HG02642 (cell line): ENCODE results near the gene PLRG1.
A peak's percentile ranks its signal among the peaks of the same experiment; 100 is the strongest.

Source experiments
- ATAC-seq: cut with Tn5 transposase; IDR thresholded peaks from one replicate; pipeline ENCODE4 v1.9.1; 2021; ENCODE audit warnings: mild to moderate bottlenecking; ENCODE audit not compliant: unreplicated experiment, poor library complexity

PLRG1 gene

DNA sequence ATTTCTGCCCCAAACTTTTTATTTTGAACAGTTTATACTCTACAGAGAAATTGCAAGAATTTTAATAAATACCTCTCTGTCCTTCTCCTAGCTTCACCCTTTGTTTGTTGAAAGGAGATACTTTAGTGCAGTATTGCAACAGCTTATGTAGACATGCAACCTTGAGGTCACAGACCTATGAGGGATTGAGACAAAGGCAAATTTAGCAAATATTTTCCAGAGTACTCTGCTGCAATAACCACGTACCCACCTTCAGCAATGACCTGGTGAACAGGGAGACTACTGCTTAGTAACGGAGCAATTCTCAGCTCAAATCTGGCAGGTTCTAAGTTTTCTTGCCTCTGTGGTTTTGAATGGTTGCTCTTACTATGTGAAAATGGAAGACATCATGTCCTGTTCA, 27.1 kb upstream of the PLRG1 start:
- ATAC-seq: no peak

DNA sequence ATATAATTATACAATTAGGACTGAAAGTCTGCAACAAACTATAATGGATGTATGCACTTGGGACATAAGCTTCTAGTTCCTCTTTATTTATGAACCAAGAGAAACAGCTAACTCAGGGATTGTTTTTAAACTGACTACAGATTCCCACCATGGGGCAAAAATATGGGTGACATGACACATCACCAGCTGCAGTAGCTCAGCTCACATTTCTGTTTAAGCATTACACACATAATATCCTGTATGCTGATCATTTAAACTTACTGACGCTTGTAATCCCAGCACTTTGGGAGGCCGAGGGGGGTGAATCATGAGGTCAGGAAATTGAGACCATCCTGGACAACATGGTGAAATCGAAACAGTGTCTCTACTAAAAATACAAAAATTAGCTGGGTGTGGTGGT, 24.1 kb upstream of the PLRG1 start:
- no peak for ATAC-seq

DNA sequence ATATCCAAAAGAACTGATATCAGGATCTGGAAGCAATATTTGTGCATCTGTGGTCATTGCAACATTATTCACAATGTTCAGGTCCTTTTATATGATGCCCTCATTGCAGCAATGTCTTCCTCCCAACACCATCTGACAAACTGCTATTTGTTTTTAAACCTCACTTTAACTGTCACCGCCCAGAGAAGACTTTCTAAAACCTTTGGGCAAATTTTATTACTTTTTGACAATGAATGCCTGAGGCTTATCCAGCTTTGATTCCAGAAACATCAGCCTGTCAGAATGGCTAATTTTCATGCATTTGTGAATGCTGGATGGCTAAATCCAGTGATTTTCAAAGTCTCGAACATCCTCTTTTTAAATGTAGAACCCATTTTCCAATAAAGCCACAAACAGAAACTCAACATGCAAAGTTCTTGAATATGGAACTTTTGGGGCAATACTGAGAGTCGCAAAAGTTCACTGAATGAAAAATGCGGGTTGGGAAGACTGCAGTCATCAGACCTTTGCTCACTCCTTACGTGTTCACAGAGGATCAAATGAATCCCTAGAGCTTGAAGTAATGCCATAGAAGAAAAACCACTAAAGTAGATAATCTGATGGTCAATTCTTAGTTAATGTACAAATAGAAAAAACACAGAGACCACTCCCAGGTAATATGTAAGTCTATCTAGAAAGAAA, 23.1 kb upstream of the PLRG1 start:
- no peak for ATAC-seq

DNA sequence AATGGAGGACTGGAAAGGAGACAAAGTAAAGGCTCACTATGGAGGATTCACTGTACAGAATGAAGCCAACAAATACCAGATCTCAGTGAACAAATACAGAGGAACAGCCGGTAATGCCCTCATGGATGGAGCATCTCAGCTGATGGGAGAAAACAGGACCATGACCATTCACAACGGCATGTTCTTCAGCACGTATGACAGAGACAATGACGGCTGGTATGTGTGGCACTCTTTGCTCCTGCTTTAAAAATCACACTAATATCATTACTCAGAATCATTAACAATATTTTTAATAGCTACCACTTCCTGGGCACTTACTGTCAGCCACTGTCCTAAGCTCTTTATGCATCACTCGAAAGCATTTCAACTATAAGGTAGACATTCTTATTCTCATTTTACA, 19.4 kb upstream of the PLRG1 start:
- no peak for ATAC-seq

DNA sequence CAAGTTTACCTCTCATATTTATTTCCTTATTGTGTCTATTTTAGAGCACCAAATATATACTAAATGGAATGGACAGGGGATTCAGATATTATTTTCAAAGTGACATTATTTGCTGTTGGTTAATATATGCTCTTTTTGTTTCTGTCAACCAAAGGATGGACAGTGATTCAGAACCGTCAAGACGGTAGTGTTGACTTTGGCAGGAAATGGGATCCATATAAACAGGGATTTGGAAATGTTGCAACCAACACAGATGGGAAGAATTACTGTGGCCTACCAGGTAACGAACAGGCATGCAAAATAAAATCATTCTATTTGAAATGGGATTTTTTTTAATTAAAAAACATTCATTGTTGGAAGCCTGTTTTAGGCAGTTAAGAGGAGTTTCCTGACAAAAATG, 18.8 kb upstream of the PLRG1 start:
- ATAC-seq: no peak

DNA sequence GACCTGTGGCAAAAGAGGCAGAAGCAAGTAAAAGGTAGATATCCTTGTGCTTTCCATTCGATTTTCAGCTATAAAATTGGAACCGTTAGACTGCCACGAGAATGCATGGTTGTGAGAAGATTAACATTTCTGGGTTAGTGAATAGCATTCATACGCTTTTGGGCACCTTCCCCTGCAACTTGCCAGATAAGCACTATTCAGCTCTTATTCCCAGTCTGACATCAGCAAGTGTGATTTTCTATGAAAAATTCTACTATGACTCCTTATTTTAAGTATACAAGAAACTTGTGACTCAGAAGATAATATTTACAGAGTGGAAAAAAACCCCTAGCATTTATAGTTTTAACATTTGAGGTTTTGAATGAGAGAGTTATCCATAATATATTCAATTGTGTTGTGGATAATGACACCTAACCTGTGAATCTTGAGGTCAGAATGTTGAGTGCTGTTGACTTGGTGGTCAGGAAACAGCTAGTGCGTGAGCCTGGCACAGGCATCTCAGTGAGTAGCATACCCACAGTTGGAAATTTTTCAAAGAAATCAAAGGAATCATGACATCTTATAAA, 16.5 kb upstream of the PLRG1 start:
- no peak for ATAC-seq

DNA sequence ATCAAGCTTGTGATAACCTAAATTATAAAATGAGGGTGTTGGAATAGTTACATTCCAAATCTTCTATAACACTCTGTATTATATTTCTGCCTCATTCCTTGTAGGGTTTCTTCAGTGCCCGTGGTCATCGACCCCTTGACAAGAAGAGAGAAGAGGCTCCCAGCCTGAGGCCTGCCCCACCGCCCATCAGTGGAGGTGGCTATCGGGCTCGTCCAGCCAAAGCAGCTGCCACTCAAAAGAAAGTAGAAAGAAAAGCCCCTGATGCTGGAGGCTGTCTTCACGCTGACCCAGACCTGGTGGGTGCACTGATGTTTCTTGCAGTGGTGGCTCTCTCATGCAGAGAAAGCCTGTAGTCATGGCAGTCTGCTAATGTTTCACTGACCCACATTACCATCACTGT, 15.5 kb upstream of the PLRG1 start:
- no peak for ATAC-seq

DNA sequence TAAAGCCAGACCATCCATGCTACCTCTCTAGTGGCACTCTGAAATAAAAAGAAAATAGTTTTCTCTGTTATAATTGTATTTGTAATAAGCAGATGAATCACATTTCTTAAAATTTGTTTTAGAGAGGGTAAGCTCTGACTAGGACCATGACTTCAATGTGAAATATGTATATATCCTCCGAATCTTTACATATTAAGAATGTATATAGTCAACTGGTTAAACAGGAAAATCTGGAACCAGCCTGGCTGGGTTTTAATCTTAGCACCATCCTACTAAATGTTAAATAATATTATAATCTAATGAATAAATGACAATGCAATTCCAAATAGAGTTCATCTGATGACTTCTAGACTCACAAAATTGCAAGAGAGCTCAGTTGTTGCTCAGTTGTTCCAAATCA, 14.1 kb upstream of the PLRG1 start:
- ATAC-seq: no peak

DNA sequence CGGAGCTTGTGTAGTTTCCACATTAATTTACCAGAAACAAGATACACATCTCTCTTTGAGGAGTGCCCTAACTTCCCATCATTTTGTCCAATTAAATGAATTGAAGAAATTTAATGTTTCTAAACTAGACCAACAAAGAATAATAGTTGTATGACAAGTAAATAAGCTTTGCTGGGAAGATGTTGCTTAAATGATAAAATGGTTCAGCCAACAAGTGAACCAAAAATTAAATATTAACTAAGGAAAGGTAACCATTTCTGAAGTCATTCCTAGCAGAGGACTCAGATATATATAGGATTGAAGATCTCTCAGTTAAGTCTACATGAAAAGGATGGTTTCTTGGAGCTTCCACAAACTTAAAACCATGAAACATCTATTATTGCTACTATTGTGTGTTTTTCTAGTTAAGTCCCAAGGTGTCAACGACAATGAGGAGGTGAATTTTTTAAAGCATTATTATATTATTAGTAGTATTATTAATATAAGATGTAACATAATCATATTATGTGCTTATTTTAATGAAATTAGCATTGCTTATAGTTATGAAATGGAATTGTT, 12.6 kb upstream of the PLRG1 start, which contains the start of gene FGB:
TSS of gene FGB (plus strand) at position 315 of the 558 bp plus-strand sequence. CDS start at position 323, 8 bp downstream.
- no peak for ATAC-seq

DNA sequence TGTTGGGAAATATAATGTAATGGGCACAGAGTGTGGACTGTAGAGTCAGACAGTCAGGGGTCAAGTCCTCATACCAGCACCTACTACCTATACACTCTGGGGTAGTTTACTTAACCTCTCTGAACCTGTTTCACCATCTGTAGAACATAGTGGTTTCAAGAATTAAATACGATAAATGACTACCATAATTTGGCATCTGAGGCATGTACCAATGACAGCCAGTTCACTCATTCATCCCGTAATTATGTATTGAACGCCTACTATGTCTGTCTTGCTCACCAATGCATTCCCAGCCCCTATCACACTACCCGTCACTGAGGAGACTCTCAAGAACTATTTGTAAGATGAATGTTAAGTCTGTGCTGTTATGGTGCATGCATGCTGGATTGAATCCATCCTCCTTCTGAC, 10.6 kb upstream of the PLRG1 start:
- ATAC-seq: no peak

DNA sequence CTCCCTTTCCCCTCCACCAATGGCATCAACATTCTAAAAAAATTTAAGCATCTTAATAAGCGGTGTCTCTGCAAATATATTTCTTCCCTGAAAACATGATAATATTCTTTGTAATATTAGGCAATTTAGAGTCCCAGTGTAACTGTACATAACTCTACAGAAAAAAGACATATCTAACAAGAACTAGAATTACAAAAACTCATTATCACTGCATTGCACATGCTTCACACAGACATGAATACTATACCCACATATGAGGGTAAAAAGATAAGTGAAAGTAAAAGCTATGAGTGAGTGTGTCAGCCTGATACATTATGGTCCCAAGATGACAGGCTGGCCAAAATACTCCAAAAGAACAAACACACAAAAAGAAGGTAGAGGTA, 10.2 kb upstream of the PLRG1 start:
- no peak for ATAC-seq

DNA sequence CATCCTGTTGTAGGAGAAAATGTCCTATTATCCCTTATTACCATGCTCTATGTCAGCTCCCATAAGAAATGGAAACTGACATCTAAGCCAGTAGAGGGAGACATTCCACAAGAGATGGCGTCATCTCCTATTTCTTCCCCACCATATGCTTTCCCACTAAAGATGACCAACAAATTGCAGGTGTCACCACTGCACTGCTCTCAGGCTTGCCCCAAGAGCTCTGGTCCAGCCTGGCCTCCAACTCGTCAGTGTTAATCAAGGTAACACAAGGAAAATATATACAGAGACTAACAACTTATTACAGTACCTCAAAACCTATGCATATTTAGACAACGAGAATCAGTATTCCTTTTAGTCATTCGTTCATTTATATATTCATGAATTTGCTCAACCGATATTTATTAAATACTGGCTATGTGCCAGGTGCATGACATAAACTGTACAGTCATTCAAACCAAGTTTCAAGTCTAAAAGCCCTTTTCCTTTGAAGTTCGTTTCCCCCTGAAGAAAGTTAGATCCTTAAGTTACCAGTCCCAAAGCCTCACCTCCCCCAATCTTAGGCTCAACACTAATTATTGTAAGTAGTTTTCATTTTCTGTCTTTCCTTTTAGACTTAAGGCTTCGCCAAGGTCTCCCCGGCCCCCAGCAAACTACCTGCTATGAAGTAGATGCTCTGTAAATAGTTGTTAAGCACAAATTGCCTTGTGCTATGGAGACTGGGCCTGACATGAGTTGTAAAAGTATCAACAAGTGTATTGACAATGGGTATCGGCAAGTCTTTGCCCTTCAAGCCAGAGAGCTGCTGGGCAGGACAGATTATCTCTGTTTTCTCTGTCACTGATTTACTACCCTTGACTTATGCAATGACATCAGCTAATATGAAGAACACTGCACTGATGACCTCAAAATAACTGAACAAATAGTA, 9.6 kb upstream of the PLRG1 start:
- peak; percentile 92 for ATAC-seq

DNA sequence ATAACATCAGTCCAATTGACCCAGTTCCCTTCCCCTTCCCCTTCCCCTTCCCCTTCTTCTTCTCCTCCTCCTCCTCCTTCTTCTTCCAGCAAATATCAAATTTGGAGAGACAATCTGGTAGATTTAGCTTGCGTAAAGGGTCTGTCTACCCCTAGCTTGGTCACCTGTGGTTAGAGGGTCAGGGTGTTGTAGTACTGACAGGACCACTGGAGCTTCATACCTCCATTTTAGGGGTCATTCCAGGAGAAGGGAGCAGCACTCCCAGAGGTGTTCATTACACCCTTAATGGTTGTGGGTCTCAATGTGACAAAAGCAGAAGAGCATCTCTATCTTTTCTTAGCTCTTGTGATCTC, 8.9 kb upstream of the PLRG1 start:
- peak; percentile 23 for ATAC-seq

DNA sequence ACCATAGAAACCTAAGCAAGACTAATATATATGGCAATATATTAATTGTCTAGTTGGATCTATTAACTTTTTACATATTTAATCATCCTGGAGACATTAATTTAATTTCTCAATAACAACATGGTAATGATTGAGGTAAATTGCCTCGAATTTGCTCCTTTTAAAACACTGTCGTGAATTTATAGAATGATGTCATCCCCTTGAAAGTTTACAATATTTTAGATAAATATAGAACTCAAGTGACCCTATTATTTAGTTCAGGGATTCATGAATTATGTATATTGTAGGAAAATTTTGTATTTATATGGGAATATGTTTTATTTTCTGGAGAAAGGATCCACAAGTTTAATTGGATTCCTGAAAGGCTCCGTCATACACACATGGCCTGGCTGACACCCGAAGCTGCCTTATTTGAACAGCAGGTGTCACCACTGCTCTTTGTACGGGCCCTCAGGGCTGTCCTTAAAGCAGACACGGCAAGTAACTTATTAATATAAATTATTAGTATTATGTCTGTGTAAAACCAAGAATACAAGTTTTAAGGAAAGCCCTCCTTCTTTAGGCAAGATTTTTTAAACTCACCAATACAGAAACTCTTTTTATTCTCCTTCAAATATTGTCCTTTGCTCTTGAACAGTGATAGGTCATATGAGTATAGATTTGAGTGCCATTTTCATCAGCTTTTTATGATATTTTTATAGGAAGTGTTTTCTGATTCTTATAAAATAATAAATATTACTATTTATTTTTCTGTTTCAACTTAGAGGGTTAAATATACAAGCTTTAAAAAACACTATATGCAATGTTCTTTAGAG, 1.9 kb upstream of the PLRG1 start:
- ATAC-seq: peak; percentile 51

DNA sequence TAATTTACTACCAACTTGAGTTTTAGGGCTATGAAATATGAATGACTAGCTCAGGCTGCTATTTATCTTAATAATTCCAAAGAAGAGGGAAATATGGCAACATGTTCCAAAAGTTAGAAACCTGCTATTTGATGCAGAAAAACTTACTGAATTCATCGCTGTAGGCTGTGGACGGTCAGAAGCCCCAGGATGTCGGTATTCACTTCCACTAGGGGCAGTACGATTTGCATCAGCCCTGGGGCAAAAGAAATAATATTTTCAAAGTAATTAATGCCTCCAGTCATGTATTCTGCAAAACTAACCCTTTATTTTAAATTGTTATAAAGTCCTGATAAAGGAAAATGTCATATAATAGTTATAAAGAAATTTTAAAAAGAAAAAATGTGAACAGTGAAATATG, 4.5 kb downstream of the PLRG1 start:
- no peak for ATAC-seq

DNA sequence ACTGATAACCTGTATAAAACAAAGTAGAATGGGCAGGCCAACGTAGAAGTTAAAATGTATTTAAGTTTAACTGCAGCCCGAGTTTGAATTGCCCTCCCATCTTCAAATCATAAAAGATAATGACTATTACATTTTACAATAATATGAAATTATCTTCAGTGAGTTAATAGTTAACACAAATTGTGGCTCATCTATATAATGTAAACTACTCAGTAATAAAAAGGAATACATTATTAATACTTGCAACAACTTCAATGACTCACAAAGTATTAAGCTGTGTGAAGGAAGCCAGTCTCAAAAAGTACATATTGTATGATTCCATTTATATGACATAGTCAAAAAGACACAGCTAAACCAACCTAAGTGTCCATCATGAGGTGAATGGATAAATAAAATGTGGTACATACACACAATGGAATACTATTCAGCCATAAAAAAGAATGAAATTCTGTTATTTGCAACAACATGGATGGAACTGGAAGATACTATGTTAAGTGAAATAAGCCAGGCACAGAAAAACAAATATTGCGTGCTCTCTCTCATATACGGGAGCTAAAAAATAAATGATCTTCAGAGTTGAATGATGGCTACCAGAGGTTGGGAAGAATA, 7.8 kb downstream of the PLRG1 start:
- ATAC-seq: no peak

DNA sequence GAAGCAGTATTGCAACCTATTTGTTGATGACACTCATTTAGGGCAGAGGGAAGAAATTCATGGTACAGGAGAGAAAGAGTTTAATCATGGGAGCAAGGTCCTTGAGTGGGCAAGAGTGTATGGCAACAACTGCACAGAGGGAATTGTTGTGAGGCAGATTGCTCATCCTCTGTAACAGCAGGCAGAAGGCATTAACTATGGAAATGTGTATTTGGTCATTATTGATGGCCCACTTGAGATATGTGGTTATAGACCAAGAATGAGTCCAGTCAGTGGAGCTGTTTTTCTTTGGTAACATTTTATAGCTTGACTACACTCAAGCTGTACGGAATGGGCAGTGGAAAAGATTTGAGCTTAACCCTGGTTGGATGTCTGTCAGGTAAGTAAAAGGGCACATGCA, 15.9 kb downstream of the PLRG1 start:
- ATAC-seq: no peak

DNA sequence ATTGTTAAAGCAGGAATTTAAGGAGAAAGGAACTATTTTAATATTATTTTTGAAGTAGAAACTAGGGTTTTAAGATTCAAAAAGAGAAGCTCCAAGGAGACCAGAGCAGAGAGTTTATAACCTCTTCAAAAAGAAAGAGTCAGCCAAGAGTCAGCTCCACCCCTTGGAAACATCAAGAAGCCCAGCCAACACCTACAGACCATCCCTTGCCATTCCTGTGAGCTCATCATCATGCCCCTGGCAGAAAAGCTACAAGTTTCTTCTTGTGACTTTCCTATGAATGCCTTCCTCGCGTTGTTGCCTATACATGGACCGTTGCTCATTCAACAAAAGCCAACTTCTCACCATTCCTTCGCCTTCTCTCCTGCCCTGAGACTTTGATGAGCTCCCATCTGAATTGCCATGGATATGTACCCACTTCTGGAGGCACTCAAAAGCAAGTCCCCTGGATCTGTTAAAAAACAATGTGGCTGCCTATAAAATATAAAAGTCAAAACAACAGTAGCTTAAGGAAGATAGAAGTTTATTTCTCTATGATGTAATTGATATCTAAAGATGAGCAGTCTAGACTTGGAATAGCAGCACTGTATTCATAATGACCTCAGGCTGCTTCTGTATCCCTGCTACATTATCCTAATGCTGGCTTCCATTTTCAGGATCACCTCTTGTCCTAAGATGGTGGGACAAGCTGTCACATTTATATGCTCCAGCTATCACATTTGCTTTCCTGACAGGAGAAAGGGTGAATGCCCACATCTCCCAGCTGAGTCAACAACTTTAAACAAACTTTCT, 20.3 kb downstream of the PLRG1 start:
- no peak for ATAC-seq

DNA sequence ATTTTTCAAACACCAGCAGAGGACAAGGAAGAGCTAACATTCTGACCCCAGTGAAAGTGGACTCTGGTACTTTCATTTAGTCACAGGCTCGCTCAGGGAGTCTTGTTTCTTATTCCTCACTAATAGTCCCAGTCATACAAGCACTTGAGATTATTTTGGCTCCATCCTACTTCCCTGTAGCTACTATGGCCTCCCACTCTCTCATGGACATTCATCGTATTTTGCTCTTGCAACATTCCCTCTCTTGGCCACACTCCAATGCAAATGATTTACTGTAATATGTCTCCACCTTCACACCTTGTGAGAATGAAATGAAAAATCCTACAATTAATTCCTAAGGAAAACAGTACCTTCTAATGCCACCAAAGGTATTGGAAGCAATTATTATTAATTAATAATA, 21.3 kb downstream of the PLRG1 start:
- ATAC-seq: no peak
